Sigmoid colon (tissue), 3 donors: ENCODE measurements around the gene CLDN15.

ENCODE experiments used
- POLR2A ChIP-seq, 2 donors: fragments of 450-650 bp; IDR thresholded peaks; one replicate each; pipeline ENCODE4 v1.6.1; 2016; ENCODE audit warnings: antibody characterized with exemption in 2 of 2, mild to moderate bottlenecking in 2 of 2, moderate library complexity in 2 of 2
- TF ChIP-seq, protein P1 (sequence below), 4 experiments: fragments of 450-650 bp in 3 of 4; fragments of 200-600 bp in 1 of 4; IDR thresholded peaks; one replicate each; pipeline ENCODE4 v1.5.1; 2016 to 2019; ENCODE audit warnings: antibody characterized with exemption in 4 of 4, mild to moderate bottlenecking in 3 of 4, moderate library complexity in 2 of 4

GRCh38 chr7:101287032-101287431 is 49.4 kb upstream of the CLDN15 start:
- TF ChIP-seq, protein P1, sequence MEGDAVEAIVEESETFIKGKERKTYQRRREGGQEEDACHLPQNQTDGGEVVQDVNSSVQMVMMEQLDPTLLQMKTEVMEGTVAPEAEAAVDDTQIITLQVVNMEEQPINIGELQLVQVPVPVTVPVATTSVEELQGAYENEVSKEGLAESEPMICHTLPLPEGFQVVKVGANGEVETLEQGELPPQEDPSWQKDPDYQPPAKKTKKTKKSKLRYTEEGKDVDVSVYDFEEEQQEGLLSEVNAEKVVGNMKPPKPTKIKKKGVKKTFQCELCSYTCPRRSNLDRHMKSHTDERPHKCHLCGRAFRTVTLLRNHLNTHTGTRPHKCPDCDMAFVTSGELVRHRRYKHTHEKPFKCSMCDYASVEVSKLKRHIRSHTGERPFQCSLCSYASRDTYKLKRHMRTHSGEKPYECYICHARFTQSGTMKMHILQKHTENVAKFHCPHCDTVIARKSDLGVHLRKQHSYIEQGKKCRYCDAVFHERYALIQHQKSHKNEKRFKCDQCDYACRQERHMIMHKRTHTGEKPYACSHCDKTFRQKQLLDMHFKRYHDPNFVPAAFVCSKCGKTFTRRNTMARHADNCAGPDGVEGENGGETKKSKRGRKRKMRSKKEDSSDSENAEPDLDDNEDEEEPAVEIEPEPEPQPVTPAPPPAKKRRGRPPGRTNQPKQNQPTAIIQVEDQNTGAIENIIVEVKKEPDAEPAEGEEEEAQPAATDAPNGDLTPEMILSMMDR (IDR thresholded peaks at IDR 0.05) = no peak
- TF ChIP-seq POLR2A (IDR thresholded peaks at IDR 0.05) = no peak
